Glomerular endothelial cell (primary cell): ENCODE data around the gene ADGRE2. TPM values are rescaled to one million over a fixed set of nuclear protein-coding genes. Genes with fewer than 3 reads are reported as not detected.
"Not testable (repeated sequence)": the region's sequence is repeated elsewhere in the genome, so short reads cannot be mapped to it uniquely, and the experiment has no call there.

Source experiments
- DNase-seq: peaks from one replicate; pipeline ENCODE4 v3.0.0-alpha.2; 2011; ENCODE audit warnings: low read depth, low spot score; ENCODE audit errors: extremely low read depth
- total RNA-seq: library from RNA; depleted of rRNA; stranded (reverse); fragments of >200 nt; gene quantifications from 2 replicates; pipeline ENCODE4 v1.2.3, GENCODE V29; 2015

The ADGRE2 gene
- total RNA-seq: 0.06 and 0.10 TPM in 2 replicates

DNA sequence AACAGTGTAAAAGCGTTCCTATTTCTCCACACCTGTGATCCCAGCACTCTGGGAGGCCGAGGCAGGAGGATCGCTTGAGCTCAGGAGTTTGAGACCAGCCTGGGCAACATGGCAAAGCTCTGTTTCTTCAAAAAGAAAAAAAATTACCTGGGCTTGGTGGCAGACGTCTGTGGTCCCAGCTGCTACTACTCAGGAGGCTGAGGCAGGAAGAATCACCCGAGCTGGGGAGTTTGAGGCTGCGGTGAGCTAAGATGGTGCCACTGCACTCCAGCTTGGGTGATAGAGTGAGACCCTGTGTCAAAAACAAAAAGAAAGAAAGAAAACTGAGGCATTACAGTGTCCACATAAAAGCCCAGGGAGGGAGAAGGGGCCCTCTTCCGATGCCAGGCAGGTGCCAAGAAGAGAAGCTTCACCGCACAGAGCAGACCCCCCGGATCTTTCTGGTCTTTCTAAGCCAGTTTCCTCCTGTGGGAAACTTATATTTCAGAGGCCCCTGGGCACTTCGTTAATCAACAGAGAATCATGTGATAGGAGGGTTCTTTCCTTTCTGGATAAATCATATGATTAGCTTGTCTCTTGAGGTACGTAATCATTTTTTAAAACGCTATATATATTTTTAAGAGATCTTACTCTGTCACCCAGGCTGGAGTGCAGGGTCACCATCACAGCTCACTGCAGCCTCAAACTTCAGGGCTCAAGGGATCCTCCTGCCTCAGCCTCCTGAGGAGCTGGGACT is at the start of gene ADGRE2:
Gene ADGRE2 (minus strand): TSS at position 451 of the 736 bp plus-strand sequence. CDS start 1,804 bp downstream, outside the sequence.
- not testable (repeated sequence) for DNase-seq

GRCh38 chr19:14826006-14826405 is 47.6 kb upstream of the ADGRE2 start:
- no peak for DNase-seq

- DNase-seq: no peak
Measured at GRCh38 chr19:14821937-14822336, 43.6 kb upstream of the ADGRE2 start.

GRCh38 chr19:14818588-14818987 is 40.2 kb upstream of the ADGRE2 start:
- DNase-seq: no peak

GRCh38 chr19:14817052-14817451 is 38.7 kb upstream of the ADGRE2 start:
- no peak for DNase-seq

DNA sequence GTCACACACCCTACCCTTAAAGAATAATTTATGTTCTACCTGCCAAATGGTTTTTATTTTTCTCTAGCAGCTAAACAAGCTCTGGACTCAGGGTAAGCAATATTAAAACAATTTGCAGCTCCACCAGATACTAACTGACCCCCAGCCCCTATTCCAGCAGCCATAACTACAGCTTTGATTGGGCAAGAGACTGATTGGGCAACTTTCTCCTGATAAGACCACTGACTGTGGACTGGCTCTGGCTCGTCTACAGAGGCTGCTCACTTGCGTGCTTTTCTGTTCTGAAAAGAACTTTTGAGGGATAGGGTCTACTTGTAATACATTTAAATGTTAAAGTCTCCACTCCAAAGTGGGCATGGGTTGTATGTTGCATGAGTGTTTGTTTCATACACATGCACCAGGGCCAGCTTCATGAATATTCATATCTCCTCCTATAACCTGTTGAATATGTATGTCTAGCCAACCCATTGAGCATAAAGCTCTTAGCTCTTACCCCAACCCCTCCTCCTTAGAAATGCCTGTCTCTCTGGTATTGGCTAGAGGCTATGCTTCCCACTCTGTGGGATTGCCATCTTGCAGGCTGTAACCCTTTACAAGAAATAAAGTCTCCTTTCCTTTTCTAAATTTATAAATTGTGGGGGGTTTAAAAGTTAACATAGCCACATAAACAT is 36.8 kb upstream of the ADGRE2 start:
- no peak for DNase-seq

DNA sequence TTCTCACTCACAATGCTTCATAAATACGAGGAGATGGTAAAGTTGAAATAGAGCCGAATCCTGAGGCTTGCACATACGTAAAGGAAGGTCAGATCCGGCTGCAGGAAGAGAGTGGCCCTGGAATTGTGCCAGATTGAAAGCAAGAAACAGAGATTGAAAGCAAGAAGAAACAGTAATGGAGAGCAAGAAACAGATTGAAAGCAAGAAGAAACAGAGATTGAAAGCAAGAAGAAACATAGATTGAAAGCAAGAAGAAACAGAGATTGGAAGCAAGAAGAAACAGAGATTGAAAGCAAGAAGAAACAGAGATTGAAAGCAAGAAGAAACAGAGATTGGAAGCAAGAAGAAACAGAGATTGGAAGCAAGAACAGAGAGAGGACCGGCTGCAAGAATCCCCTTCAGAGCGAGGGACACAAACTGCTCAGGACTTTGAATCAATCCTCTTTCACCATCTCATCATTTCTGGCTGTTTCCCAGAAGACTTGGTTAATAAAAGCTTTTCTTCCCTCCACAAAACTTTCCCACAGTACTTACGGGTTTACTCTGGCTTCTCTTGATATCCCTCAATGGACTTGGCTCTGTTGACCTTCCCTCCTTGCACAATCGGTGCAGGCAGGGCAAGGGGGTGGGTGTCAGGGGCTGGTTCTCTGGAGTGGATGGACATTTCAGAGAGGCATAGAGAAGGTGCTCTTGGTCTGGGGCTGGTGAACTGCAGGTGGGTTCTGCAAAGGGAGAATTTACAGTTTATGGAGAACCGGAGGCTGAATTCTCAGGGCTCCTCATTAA is 31.1 kb upstream of the ADGRE2 start:
- DNase-seq: no peak

- no peak for DNase-seq
Measured at GRCh38 chr19:14804765-14805164, 26.4 kb upstream of the ADGRE2 start.

- no peak for DNase-seq
Measured at GRCh38 chr19:14798760-14799159, 20.4 kb upstream of the ADGRE2 start.

- DNase-seq: no peak
Measured at GRCh38 chr19:14796021-14796420, 17.7 kb upstream of the ADGRE2 start.

GRCh38 chr19:14795078-14795721 is 16.8 kb upstream of the ADGRE2 start:
- no peak for DNase-seq

DNA sequence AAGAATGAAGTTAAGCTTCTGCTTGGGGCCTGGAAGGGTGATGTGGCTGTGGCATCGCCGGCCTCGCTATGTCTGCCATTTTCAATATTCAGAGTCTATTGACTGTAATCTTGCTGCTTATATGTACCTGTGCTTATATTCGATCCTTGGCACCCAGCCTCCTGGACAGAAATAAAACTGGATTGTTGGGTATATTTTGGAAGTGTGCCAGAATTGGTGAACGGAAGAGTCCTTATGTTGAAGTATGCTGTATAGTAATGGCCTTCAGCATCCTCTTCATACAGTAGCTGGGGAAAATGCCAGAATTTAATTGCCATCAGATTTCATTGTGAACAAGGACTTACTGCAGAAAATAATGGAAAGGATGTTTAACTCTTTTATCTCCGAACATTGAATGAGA is 13.9 kb upstream of the ADGRE2 start:
- not testable (repeated sequence) for DNase-seq

DNA sequence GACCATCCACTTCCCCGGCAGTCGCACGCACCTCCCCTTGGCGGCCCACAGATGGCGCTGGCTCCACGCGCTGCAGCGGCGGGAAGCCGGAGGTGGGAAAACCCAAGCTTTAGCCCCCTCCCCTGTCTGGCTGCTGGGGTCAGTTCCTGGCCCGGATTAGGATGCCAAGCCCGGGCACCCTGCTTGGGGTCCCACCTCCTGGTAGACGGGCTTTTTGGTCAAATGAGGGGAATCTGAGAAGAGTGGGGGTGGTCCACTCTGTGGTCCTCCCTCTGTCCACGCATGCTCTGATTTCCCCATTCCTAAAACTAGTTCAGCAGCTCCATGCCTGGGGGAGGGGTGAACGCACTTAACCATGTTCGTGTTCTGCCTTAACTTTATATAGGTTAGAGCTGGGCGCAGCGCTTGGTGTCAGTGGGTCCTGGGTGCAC is 8.1 kb upstream of the ADGRE2 start:
- no peak for DNase-seq

GRCh38 chr19:14785102-14785793 is 6.9 kb upstream of the ADGRE2 start:
- DNase-seq: not testable (repeated sequence)

- DNase-seq: not testable (repeated sequence)
Measured at GRCh38 chr19:14784730-14785101, 6.4 kb upstream of the ADGRE2 start.

- not testable (repeated sequence) for DNase-seq
Measured at GRCh38 chr19:14783410-14783998, 5.1 kb upstream of the ADGRE2 start.

DNA sequence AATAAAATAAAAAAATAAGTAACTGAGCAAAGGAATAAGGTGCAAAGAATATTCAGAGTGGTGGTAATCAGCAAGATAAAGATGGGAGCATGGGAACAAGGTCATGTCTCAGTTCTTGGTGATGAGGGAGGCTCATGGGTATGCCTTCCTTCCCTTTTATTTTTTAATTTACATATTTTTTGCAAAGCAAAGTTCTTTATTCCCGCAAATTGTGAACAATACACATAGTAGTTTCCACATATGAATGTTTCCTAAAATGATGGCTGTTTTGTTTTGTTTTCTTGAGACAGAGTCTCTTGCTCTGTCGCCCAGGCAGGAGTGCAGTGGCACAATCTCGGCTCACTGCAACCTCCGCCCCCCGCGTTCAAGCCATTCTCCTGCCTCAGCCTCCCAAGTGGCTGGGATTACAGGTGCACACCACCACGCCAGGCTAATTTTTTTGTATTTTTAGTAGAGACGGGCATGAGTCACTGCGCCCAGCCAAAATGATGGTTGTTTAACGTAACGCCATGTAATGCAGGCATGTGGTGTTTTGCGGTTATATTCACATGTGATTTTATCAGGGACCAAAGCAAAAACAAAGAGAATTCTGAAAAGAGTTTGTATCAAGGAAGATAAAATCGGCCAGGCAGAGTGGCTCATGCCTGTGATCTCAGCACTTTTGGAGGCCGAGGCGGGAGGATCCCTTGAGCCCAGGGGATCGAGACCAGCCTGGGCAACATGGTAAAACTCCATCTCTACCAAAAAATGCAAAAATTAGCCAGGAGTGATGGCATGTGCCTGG is 4.5 kb upstream of the ADGRE2 start:
- DNase-seq: no peak

GRCh38 chr19:14781713-14782536 is 3.6 kb upstream of the ADGRE2 start:
- DNase-seq: not testable (repeated sequence)
